Adipose tissue (tissue), 3 donors: ENCODE measurements around the gene CDH22. TPM values are rescaled to one million over a fixed set of nuclear protein-coding genes. Genes with fewer than 3 reads are reported as not detected.

Experiments used
- H3K27ac ChIP-seq: one replicate; pipeline ENCODE4 v1.5.1; 2013; ENCODE audit warnings: low read depth, low read length
- WGBS, 3 donors: extraction: QIAGEN DNeasy Blood & Tissue Kit; methylation state at CpG; one replicate each; pipeline ENCODE4 v1.1.7; 2013; 5-methylcytosine and 5-hydroxymethylcytosine counted together
- polyA plus RNA-seq, 3 donors: library from polyadenylated mRNA; stranded (reverse); fragments of 200-250 nt; gene quantifications; one replicate each; pipeline ENCODE4 v1.2.3, GENCODE V29; 2013
- donor health status: healthy with polysubstance abuse.
- donor health status: Bipolar disorder and iron deficiency.
- donor health status: healthy.

CDH22 gene
- polyA plus RNA-seq, 3 donors: 0.16 to 1.3 (median 0.45) TPM

DNA sequence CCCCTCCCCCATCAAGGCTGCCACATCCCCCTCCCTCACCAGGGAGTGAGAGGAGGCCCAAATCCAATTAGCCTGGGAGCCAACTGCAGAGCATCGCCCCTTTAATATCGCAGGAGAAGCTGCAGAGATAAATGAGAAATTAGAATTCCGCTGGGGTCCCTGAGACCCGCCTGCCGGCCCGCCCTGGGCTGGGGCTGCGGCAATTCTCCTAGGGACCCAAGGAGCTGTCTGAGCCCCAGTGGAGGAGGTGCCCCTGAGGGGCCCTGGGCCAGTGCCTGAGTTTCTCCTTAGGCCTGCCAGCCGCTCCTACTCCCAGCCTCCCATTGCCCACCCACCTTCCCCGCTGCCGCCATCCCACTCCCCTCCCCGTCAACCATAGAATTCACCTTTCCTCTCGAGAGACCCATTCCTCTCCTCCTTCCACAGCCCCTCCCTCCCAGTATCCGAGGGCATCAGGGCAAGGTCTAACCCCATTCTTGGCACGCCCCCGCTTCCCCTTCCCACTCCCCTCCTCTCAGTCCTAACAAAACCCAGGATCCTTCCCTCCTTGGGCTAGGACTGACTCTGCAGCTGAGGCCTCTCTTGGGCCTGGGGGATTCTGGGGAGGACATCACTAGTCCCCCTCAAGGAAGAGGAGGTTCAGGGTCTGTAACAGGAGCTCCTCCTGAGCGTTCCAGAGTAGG lies 20.0 kb upstream of the CDH22 start:
- H3K27ac ChIP-seq: no peak overlapping the region
- 64 to 72% (median 69%) methylated on average over 16 of the region's 16 CpGs for WGBS, 3 donors

DNA sequence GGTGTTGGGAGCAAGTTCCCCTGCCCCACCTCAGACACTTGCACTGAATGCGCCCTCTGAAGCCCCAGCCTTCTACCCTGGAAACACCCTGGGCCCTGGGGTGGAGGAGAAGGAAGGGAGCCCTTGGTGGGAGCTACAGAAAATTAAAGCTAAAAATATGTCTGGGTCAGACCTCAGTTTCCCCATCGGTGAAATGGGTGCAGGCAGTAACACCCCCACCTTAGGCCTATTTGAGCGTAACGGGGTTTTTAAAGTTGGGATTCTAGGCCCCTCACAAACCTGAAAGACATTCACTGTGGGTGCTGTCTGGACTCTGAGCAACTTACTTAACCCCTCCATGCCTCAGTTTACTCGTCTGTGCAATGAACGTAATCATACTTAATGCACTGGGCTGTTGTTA lies 19.3 kb upstream of the CDH22 start:
- no peak overlapping the region for H3K27ac ChIP-seq
- WGBS, 3 donors: 90 to 97% (median 95%) methylated on average over 6 of the region's 6 CpGs

DNA sequence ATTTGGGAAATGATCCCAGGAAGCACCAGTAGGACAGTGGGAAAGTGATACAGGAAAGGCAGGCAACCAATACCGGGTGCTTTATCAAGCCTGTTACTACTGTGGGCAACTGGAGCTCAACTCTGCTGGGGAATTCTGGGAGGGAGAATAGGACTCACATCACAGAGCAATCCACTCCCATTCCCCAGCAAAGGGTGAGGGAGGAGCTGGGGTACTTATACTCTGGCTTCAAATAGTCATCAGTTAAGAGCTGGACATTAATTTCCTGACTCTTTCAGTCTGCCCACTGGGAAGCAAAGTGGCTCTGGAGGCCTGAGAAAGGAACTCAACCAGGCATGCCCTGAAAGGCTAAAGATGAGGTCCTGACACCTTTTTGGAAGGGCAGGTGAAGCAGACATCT lies 17.5 kb upstream of the CDH22 start:
- 40 to 65% (median 56%) methylated on average over 1 of the region's 1 CpG for WGBS, 3 donors

DNA sequence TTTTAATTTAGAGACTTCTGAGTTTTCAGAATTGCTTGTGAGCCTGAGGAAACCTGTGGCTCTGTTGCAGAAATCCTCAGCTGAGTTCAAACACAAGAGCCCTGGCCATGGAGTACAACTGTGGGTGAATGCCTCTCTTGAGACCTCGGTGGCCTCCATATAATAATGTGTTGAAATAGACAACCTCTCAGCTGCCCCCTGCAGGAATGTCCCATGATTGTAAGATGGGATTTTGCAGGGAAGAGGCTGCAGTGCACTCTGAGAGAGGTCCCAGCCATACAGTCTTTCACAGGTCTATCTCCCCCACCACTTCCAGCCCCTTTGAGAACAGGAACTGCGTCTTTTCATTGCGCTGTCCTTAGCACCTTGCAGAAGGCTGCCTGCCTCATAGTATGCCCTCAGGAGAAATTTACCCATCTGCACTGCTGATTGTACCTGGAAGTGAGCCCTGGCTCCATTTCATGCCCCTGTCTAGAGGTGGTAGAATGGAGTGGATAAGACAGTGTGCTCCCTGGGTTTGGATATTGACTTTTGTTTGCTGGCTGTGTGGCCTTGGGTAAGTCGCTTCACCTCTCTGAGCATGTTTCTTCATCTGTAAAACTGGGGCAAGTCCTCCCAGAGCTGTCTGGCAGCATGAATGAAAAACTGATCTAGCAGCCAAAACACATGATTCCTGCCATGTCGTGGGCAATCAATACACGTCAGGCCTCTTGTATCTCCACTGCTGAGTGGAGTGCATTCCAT lies 16.8 kb upstream of the CDH22 start:
- 47 to 62% (median 60%) methylated on average over 6 of the region's 6 CpGs for WGBS, 3 donors
- H3K27ac ChIP-seq: no peak overlapping the region

More for the DNA sequence above, 17.5 kb upstream of the CDH22 start:
- H3K27ac ChIP-seq: no peak overlapping the region

DNA sequence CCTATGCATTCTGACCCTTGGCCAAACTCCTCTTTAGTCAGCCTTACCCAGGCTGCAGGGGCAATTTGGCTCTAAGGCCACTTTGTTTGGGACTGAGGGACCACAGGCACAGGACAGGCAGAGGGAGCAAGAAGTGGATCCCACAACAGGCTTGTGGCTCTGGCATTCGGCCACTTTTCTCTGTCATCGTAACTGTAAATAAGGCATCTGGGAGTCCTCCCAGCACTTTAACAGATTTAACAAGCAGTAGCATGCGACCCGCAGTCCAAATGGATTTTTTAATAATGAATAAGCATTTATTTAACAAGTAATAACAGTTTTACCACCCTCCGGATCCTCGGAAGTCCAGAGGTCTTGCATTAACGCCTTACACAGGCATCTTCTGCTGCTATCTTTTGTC lies 16.1 kb upstream of the CDH22 start:
- no peak overlapping the region for H3K27ac ChIP-seq
- 57 to 75% (median 61%) methylated on average over 7 of the region's 7 CpGs for WGBS, 3 donors

DNA sequence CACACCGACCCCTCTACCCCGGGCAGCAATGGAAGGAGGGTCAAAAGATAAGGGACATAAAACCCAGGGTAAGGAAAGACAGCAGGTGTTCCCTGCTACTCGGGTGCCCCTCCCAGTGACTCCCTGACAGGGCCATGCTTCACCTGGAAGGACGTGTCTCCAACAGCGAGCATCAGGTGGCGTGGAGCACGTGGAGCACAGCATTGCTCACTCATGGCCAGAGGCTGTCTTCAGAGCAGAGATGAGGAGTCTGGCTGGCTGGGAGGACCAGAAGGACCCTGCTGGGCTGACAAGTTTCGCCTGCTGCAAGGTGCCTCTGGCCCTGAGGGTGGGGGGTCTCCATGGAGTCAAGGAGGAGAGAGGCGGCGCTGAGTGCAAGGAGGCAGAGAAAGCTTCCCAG lies 15.3 kb upstream of the CDH22 start:
- no peak overlapping the region for H3K27ac ChIP-seq
- 60 to 72% (median 70%) methylated on average over 10 of the region's 10 CpGs for WGBS, 3 donors

DNA sequence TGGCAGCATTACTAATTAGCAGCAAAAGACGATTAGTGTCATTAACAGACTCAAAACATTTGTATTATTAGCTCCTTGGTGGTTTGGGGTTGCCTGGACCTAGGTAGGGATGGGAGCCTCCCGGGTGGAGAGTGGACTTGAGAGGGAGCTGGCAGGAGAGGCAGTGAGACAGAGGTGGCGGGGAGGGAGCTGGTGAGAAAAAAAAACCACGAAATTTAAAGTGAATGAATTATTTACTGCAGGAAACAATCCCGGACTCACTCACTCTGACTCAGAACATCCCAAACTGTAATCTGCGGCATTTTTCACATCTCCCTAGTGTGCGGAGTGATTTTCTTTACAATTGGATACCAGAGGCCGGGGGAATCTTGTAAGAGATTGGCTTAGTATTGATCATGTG lies 14.3 kb upstream of the CDH22 start:
- 59 to 77% (median 62%) methylated on average over 8 of the region's 8 CpGs for WGBS, 3 donors
- no peak overlapping the region for H3K27ac ChIP-seq

DNA sequence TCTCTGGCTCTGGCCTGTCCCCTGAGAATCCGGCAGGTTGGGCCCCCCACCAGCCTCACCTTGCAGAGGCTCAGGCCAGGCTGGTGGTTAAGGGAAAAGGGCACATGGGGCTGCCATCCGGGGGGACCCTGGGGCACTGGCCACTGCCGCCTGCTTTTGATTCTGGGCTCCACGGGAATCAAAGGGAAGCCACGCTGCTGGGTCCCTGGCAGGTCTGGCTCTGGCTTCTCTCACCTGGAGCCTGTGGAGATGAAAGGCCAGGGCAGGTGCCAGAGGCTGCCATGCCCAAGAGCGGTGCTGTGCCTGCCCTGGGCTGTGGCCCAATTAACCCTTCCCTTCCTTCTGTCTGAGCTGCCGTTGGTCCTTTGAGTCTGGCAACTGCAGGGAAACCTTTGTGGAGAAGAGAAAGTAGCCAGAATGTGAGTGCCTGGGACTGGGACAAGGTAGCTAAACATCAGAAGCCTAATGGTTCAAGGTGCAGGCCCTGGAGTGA lies 9.4 kb upstream of the CDH22 start:
- WGBS, 3 donors: 47 to 64% (median 62%) methylated on average over 6 to 7 of the region's 7 CpGs

DNA sequence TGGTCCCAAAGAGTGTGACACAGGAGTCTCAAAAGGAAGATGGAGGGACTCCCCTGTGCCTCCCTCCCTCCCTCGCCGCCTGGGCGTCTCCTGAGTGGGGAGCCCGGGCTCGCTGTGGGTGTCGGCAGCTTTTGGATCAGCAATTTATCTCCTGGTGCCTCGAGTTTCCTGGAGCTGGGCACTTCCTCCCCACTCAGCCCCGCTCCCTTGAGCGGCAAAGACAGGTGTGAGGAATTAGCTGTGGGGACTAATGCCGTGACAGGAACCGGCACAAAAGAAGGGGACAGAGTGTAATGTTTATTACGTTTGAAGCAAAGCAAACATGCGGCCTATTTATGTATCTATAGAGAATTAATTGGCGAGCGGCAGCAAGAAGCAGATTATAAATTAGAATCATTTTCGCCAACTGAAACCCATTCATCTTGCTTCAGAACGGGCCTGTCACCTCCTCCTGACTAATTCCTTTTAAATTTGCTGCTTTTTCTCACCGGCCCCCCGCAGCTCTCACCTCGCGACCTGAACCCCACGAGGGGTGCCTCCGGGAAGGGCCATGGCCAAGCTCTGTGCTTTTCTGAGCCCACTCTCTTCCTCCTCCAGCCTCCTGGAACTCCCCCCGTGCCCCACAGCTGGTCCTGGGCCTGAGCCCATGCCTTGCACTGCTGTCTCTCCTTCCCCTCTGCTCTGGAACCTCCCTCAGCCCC lies 8.8 kb upstream of the CDH22 start:
- H3K27ac ChIP-seq: no peak overlapping the region
- 33 to 52% (median 40%) methylated on average over 24 of the region's 24 CpGs for WGBS, 3 donors

More for the DNA sequence above, 9.4 kb upstream of the CDH22 start:
- H3K27ac ChIP-seq: no peak overlapping the region

DNA sequence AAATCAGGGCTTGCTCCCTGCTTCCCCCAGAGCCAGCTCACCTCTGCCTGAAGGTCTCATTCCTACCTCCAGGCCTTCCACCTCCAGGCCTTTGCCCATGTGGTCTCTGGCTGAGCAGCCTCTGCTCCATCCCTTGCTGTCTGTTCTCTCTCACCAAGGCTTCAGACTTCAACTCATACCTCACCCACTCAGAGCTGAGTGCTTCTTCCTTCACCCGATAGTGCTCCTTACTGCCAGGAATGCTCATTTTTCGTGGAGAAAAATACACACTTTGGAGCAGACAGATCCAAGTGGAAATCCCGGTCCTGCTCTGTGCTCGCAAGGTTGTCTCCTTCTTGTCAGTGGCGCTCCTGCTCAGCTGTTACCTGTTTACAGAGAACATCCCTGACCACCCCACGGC lies 7.0 kb upstream of the CDH22 start:
- 69 to 75% (median 70%) methylated on average over 6 of the region's 6 CpGs for WGBS, 3 donors
- H3K27ac ChIP-seq: no peak overlapping the region

DNA sequence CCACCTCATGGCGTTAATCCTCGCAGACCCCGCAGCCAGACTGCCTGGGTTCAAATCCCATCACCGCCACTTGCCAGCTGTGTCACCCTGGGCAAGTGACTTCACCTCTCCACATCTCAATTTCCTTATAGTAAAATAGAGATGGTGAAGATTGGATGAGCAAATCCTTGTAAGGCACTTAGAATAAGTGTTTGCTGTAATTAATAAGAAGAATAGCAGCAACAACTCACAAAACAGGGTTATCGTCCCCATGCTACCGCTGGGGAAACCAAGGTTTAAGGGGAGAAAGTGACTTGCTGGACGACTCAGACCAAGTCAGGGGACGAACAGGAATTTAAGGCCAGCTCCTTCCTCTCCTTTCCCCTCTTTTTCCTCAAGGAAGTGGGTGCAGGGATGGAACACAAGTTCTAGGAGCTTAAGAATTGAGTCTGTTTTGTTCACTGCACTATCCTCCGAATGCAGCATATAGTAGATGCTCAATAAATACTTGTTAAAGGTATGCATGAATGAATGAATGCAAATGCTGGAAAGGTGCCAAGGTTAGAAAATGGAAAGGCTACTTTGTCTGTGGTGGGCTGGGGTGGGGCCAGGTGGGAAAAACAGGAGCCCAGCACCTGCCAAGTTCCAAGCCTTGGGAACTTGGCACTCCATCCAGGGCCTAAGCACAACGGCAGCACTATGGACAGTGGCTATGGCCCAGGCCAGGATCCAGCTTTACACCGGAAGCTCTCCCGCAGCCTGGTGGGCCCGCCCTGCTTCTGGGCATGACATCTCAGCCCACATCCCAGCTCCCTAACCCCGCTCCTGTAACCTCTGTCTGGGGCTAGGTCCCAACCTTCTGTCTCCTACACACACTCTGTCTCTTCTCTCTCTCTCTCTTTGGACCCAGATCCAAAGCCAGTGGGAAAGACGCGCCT lies 4.9 kb upstream of the CDH22 start:
- H3K27ac ChIP-seq: no peak overlapping the region
- WGBS, 3 donors: 42 to 50% (median 46%) methylated on average over 13 to 16 of the region's 16 CpGs

DNA sequence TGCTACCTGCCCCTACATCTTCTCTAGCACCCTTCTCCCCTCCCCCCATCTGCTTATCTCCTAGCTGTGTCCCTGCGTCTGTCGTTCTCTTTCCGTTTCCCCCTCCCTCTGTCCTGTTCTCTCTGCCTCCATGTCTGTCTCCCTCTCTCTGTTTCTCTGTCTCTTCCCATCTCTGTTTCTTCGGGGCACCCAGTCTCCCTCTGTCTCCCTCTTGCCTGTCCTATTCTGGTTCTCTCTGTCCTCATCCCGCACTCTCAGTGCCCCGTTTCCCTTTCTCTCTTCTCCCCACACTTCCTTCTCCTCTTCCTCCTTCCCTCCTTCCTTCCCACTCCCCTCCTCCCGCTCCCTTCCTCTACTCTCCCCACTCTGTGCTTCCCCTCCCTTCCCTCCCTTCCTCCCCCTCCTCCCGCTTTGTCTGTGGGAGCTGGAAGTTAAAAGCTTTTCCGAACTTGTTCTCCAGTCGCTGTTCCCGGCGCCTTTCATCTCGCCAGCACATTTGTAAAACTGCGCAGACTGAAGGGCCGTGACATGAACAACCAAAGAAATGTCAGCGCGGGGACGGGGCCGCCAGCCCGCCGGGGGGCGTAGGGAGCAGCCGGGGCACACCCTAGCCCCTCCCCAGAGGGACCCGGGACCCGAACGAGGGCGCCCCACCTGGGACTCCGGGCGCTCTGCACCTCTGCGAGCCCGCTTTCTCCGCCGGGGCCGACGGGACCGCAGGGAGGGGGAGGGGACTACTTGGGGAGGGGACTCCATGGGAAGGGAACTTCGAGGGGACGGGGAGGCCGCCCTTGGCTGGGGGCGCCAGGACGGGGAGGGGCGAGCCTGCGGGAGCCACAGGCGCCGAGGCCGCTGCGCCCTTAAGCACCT lies 4.0 kb upstream of the CDH22 start:
- 2% methylated on average over 38 to 47 of the region's 47 CpGs for WGBS, 3 donors
- H3K27ac ChIP-seq: no peak overlapping the region

DNA sequence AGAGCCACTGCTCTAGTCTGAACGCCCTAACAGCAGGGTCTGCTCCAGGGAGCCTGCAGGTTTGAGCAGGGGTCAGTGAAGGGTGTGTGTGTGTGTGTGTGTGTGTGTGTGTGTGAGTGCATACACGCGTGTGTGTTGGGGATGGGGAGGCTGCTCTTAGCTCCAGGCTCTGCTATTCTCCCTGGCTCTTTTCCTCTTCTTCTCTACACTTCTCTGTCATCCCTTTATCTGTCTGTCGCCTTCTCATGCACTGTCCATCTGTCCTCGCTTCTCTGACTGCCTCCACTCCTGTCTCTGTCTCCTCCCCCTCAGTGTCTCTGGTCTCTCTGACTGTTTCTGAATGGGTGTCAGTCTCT lies 3.4 kb upstream of the CDH22 start:
- WGBS, 3 donors: 15 to 30% (median 18%) methylated on average over 3 to 5 of the region's 5 CpGs
- H3K27ac ChIP-seq: no peak overlapping the region

DNA sequence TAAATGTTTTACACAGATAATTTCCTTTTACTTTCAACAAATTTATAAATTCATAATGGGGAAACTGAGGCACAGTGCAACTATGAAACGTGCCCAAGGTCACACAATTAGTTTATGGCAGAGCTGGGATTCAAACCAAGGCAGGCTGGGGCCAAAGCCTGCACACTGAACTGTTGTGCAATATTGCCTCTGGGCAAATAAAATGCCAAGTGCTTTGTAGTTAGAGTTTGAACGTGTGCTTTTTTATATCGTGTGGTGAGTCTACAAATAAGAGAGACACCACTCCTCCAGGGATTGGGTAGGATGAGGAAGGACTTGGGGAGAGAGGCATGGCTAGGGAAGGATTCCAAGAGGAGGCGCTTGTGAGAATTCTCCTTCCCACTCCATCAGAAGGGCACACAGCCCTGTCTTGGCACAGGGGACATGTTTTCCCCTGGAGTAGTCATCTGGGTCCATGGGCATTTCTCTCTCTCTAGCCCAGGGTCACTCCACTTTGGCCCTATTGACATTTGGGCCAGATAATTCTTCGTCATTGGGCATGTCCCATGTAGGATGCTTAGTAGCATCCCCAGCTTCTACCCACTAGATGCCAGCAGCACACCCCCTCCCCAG lies 2.8 kb upstream of the CDH22 start:
- 19 to 24% (median 20%) methylated on average over 5 of the region's 5 CpGs for WGBS, 3 donors
- H3K27ac ChIP-seq: no peak overlapping the region

DNA sequence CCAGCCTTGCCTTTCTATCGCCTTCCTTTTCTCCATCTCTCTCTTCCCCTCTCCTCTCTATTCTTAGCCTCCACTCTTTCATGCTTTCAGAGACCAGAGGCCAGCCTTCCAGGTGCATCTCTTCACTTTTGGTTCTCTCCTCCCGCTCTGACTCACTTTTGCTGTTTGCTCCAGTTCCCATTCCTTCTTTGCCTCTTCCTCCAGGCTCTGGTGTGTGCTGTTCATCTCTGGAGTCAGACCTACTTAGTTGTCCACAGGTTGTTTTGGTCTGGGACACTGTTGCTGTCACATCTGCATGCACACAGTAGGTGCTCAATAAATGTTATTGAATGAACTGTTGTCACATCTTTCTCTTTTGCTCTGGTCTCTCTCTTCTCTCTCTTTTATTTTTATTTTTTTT lies 1.6 kb upstream of the CDH22 start:
- 52 to 69% (median 54%) methylated on average over 2 of the region's 2 CpGs for WGBS, 3 donors
- no peak overlapping the region for H3K27ac ChIP-seq

DNA sequence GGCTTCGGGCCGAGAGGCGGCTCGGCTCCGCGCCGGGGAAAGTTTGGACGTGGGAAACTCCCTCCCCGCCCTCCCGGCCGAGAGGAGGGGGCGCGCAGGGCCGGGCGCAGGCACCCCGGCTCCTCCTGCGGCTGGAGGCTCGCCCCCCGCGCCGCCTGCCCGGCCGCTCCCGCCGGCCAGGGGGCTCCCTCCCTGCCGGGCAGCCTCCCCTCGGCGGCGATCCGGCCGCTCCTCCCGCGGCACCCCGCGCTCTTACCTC lies 370 bp downstream of the CDH22 start:
- WGBS, 3 donors: 0 to 4% (median 0%) methylated on average over 15 to 34 of the region's 35 CpGs
- H3K27ac ChIP-seq: no peak overlapping the region
